WTC11 (cell line): Measurements from ENCODE around the gene LMF2. TPM values are rescaled to one million over a fixed set of nuclear protein-coding genes. Genes with fewer than 3 reads are reported as not detected.
A peak's percentile ranks its signal among the peaks of the same experiment; 100 is the strongest.

Experiments
- ATAC-seq: fragments of 200-7000 bp; cut with Tn5 transposase; 2 replicates; pipeline ENCODE4 v1.10.0; 2021; ENCODE audit warnings: mild to moderate bottlenecking, moderate library complexity
- CTCF ChIA-PET: fragments of 300-600 bp; sonication (Branson Sonifier 250); formaldehyde crosslinking; loops from one replicate; lab custom pipeline; 2021; ENCODE audit warnings: antibody characterized with exemption; lab: Charles Lee
- POLR2A ChIA-PET: fragments of 350-600 bp; sonication (Branson Sonifier 250); formaldehyde crosslinking; loops from one replicate; lab custom pipeline; 2021; ENCODE audit warnings: antibody characterized with exemption; lab: Charles Lee
- DNase-seq: peaks from one replicate; pipeline ENCODE4 v3.0.0; 2021; ENCODE audit warnings: low spot score
- H3K27ac Mint-ChIP-seq: 2 replicates; pipeline ENCODE4 v1.8.0; 2021; ENCODE audit warnings: mixed read lengths
- H3K27me3 Mint-ChIP-seq: 2 replicates; pipeline ENCODE4 v1.8.0; 2021; ENCODE audit warnings: low read depth, mild to moderate bottlenecking, moderate library complexity, mixed read lengths
- H3K36me3 Mint-ChIP-seq: 2 replicates; pipeline ENCODE4 v1.8.0; 2021; ENCODE audit warnings: mixed read lengths
- H3K4me1 Mint-ChIP-seq: 2 replicates; pipeline ENCODE4 v1.8.0; 2022; ENCODE audit warnings: mixed read lengths
- H3K4me3 Mint-ChIP-seq: 2 replicates; pipeline ENCODE4 v1.8.0; 2021; ENCODE audit warnings: mild to moderate bottlenecking, moderate library complexity, mixed read lengths
- H3K9me3 Mint-ChIP-seq: 2 replicates; pipeline ENCODE4 v1.8.0; 2021; ENCODE audit warnings: mixed read lengths
- ARID4B ChIP-seq: sonication (generic); formaldehyde crosslinking; IDR thresholded peaks from 2 replicates; pipeline ENCODE4 v1.8.0; 2023; ENCODE audit warnings: missing genetic modification reagents, mild to moderate bottlenecking, borderline replicate concordance
- E2F1 ChIP-seq: sonication (generic); formaldehyde crosslinking; IDR thresholded peaks from 2 replicates; pipeline ENCODE4 v1.8.0; 2022; ENCODE audit warnings: mild to moderate bottlenecking, missing genetic modification reagents
- E2F5 ChIP-seq: sonication (generic); formaldehyde crosslinking; IDR thresholded peaks from 2 replicates; pipeline ENCODE4 v1.8.1; 2022; ENCODE audit warnings: mild to moderate bottlenecking, moderate library complexity, missing genetic modification reagents
- EMX1 ChIP-seq: fragments of 250-450 bp; sonication (Bioruptor Pico); IDR thresholded peaks from 2 replicates; pipeline ENCODE4 v1.8.0; 2021; ENCODE audit warnings: mild to moderate bottlenecking
- ETV6 ChIP-seq: sonication (generic); formaldehyde crosslinking; IDR thresholded peaks from 2 replicates; pipeline ENCODE4 v1.8.1; 2022; ENCODE audit warnings: mild to moderate bottlenecking, missing genetic modification reagents
- HMGA2 ChIP-seq: fragments of 250-450 bp; sonication (Bioruptor Pico); IDR thresholded peaks from 2 replicates; pipeline ENCODE4 v1.4.0; 2021; ENCODE audit warnings: mild to moderate bottlenecking, moderate library complexity
- JAZF1 ChIP-seq: fragments of 250-450 bp; sonication (Bioruptor Pico); IDR thresholded peaks from 2 replicates; pipeline ENCODE4 v1.9.0; 2021; ENCODE audit warnings: moderate library complexity, mild to moderate bottlenecking, inconsistent platforms
- MYBL2 ChIP-seq: sonication (generic); formaldehyde crosslinking; IDR thresholded peaks from 2 replicates; pipeline ENCODE4 v1.8.1; 2023; ENCODE audit warnings: mild to moderate bottlenecking, moderate library complexity, missing genetic modification reagents
- NFATC4 ChIP-seq: fragments of 250-450 bp; sonication (Bioruptor Pico); IDR thresholded peaks from 2 replicates; pipeline ENCODE4 v1.9.0; 2021; ENCODE audit warnings: mild to moderate bottlenecking
- NFYB ChIP-seq: sonication (generic); formaldehyde crosslinking; conservative IDR thresholded peaks from 2 replicates; pipeline ENCODE4 v1.8.0; 2022; ENCODE audit warnings: low read depth, missing genetic modification reagents
- NR2C2 ChIP-seq: sonication (generic); formaldehyde crosslinking; IDR thresholded peaks from 2 replicates; pipeline ENCODE4 v1.8.0; 2022; ENCODE audit warnings: mild to moderate bottlenecking, missing genetic modification reagents
- OVOL2 ChIP-seq: fragments of 250-450 bp; sonication (Bioruptor Pico); IDR thresholded peaks from 2 replicates; pipeline ENCODE4 v1.9.0; 2021; ENCODE audit warnings: mild to moderate bottlenecking, borderline replicate concordance
- SMAD3 ChIP-seq: sonication (generic); formaldehyde crosslinking; IDR thresholded peaks from 2 replicates; pipeline ENCODE4 v1.8.0; 2022; ENCODE audit warnings: missing genetic modification reagents, mild to moderate bottlenecking, borderline replicate concordance
- ZNF121 ChIP-seq: sonication (generic); formaldehyde crosslinking; IDR thresholded peaks from 2 replicates; pipeline ENCODE4 v1.8.0; 2023; ENCODE audit warnings: missing genetic modification reagents
- ZNF396 ChIP-seq: fragments of 250-450 bp; sonication (Bioruptor Pico); IDR thresholded peaks from 2 replicates; pipeline ENCODE4 v1.8.0; 2021; ENCODE audit warnings: mild to moderate bottlenecking, moderate library complexity, borderline replicate concordance
- ZNF425 ChIP-seq: fragments of 250-450 bp; sonication (Bioruptor Pico); conservative IDR thresholded peaks from 2 replicates; pipeline ENCODE4 v1.9.0; 2021; ENCODE audit warnings: mild to moderate bottlenecking
- total RNA-seq: library from RNA; stranded (reverse); gene quantifications from 3 replicates; pipeline ENCODE4 v1.2.3, GENCODE V29; 2021
- TF ChIP-seq, protein P1 (sequence below): sonication (generic); formaldehyde crosslinking; IDR thresholded peaks from 2 replicates; pipeline ENCODE4 v1.8.0; 2022; ENCODE audit warnings: mild to moderate bottlenecking, missing genetic modification reagents

LMF2 gene
- total RNA-seq, 1 experiment from 2014 or later, result 43.7 TPM

- H3K27me3 Mint-ChIP-seq, result peaks cover 71% of the 10 kb centered on the region
- H3K36me3 Mint-ChIP-seq, result no peaks in the 10 kb centered on the region
- no peak overlapping the region for H3K4me3 Mint-ChIP-seq
- ChIA-PET POLR2A (interaction anchor here (0.5 kb wide), 1 partner anchor 32 kb away, joined by 4 read pairs; no protein-coding TSS in a partner anchor), CTCF (interaction anchor here (1.6 to 2.4 kb wide), 2 partner anchors 34 to 171 kb away, joined by 6 to 9 read pairs; partner anchors contain the start of gene SYCE3)
- no peak overlapping the region for H3K27ac Mint-ChIP-seq
- ATAC-seq, result no peak
- H3K9me3 Mint-ChIP-seq, result no peaks in the 10 kb centered on the region
- H3K4me1 Mint-ChIP-seq, result peaks cover 18% of the 10 kb centered on the region
- no peak for DNase-seq
- TF ChIP-seq ZNF121 (CRISPR knock-in tag), result no peak
- 0 out of 2 replicates have a peak, but pooled peaks have one; percentile 10 for TF ChIP-seq EMX1
- 0 out of 2 replicates have a peak, but pooled peaks have one; percentile 47 for TF ChIP-seq NR2C2 (CRISPR knock-in tag)
- TF ChIP-seq, protein P1, sequence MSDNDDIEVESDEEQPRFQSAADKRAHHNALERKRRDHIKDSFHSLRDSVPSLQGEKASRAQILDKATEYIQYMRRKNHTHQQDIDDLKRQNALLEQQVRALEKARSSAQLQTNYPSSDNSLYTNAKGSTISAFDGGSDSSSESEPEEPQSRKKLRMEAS (CRISPR knock-in tag), result 0 out of 2 replicates have a peak, but pooled peaks have one; percentile 37
- TF ChIP-seq, all 79 proteins: peak for 3
Observed at GRCh38 chr22:50528682-50529415, 21.3 kb upstream of the LMF2 start.

DNA sequence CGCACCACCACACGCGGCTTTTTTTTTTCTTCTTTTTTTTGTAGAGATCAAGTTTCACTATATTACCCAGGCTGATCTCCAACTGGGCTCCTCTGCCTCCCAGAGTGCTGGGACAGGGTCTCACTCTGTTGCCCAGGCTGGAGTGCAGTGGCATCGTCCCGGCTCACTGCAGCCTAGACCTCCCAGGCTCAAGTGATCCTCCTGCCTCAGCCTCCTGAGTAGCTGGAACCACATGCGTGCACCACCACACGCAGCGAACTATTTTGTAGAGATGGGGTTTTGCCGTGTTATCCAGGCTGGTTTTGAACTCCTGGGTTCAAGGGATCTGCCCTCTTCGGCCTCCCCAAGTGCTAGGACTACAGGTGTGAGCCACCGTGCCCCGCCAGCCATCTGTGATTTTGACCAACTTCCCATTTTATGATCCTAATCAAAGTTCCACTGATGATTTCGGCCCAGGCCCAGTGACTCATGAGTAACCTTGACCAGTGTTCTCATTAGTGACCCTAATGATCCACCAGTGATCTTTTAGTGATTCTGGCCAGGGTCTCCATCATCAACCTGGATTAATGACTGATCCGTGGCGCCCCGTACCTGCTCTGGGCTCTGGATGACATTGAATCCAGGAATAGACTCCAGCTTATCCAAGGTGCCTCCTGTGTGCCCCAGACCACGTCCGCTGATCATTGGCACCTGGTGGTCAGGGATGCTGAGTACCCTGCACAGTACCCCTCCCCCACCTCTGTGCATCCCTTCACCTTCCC is 20.6 kb upstream of the LMF2 start:
- DNase-seq (no peak), ATAC-seq (no peak)
- H3K4me1 Mint-ChIP-seq, result peaks cover 18% of the 10 kb centered on the region
- no peak for TF ChIP-seq SMAD3 (CRISPR knock-in tag)
- TF ChIP-seq NFATC4 (CRISPR knock-in tag), result no peak
- no peak for TF ChIP-seq MYBL2
- no peak for TF ChIP-seq JAZF1 (CRISPR knock-in tag)
- no peak for TF ChIP-seq ETV6 (CRISPR knock-in tag)
- TF ChIP-seq ZNF121 (CRISPR knock-in tag), result peak; percentile 71
- H3K27ac Mint-ChIP-seq, result no peak overlapping the region
- ChIA-PET CTCF (interaction anchor here (1.3 to 2.4 kb wide), 3 partner anchors 34 to 172 kb away, joined by 3 to 9 read pairs (median 6); partner anchors contain the start of gene SYCE3), POLR2A (interaction anchor here (0.5 to 0.7 kb wide), 3 partner anchors 8 to 44 kb away, joined by 3 to 6 read pairs (median 4); no protein-coding TSS in a partner anchor)
- H3K36me3 Mint-ChIP-seq, result no peaks in the 10 kb centered on the region
- peak overlapping the region; percentile 25 for H3K4me3 Mint-ChIP-seq
- H3K27me3 Mint-ChIP-seq, result peaks cover 64% of the 10 kb centered on the region
- no peaks in the 10 kb centered on the region for H3K9me3 Mint-ChIP-seq

DNA sequence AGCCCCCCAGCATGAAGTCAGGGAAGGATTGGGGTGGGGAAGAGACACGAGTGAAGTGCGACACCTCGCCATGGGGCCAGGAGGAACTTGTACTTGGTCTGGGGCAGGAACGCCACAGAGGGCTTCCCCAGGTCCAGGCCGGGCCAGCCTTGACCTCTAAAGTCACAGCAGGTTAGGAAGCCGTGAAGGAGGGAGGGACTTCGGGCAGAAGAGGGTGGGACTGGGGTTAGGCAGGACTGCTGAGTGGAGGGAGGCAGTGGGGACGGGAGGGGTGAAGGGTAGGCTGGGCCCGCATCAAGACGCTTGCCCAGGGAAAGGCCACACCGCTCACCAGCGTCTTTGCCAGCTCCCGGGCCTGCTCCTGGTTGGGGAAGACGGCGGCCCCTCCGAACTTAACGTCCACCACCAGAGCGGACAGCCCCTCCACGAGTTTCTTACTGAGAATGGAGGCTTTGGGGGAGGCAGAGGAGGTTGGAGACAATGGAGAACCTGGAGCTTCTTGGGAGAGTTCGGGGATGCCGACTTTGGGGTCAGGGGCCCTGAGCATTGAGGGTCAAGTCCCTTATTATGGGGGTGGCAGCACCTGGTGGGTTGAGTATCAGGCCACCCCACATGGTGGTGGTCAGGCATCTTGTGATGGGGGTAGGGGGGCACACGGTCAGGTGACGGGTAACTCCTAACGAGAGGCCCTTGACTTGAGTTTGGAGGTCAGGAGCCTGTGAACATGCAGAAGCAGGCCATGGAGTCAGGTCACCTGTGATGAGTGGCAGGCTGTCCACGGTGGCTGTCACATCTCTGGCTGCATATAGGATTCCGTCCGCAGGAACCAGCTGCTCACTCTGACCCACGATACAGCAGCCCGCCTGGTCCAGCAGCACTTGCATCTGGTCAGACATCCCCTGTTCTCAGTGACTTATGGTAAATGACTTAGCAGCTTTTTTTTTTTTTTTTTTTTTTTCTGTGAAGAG is 19.6 kb upstream of the LMF2 start:
- peak; percentile 43 for ATAC-seq
- ChIA-PET POLR2A (interaction anchor here (0.5 to 0.7 kb wide), 2 partner anchors 9 to 43 kb away, joined by 3 to 6 read pairs; no protein-coding TSS in a partner anchor), CTCF (interaction anchor here (0.6 to 4.3 kb wide), 6 partner anchors 18 to 137 kb away, joined by 3 to 60 read pairs (median 6); partner anchors contain the start of genes LMF2, NCAPH2 and SYCE3)
- no peaks in the 10 kb centered on the region for H3K9me3 Mint-ChIP-seq
- H3K27me3 Mint-ChIP-seq, result peaks cover 54% of the 10 kb centered on the region
- peak; percentile 71 for DNase-seq
- no peak overlapping the region for H3K27ac Mint-ChIP-seq
- H3K36me3 Mint-ChIP-seq, result no peaks in the 10 kb centered on the region
- H3K4me1 Mint-ChIP-seq, result peaks cover 15% of the 10 kb centered on the region
- H3K4me3 Mint-ChIP-seq, result peak overlapping the region; percentile 64
- TF ChIP-seq ZNF396 (no peak), JAZF1 (CRISPR knock-in tag) (no peak), HMGA2 (CRISPR knock-in tag) (no peak), E2F5 (CRISPR knock-in tag) (0 out of 2 replicates have a peak, but pooled peaks have one; percentile 4), NFYB (no peak), ZNF121 (CRISPR knock-in tag) (peak; percentile 80), OVOL2 (CRISPR knock-in tag) (no peak), NFATC4 (CRISPR knock-in tag) (no peak), ARID4B (CRISPR knock-in tag) (no peak; the same call in 1 of the 2 replicates), E2F1 (CRISPR knock-in tag) (no peak), SMAD3 (CRISPR knock-in tag) (no peak), ZNF425 (CRISPR knock-in tag) (no peak)
